CD14-positive monocyte (primary cell): Measurements from ENCODE around the gene DPRX. TPM values are rescaled to one million over a fixed set of nuclear protein-coding genes. Genes with fewer than 3 reads are reported as not detected.

Experiments
- DNase-seq, 3 donors: peaks; one replicate each; pipeline ENCODE4 v3.0.0-alpha.2; 2011 to 2022
- H2AFZ ChIP-seq: 2 replicates; pipeline ENCODE4 v1.6.0; 2012; ENCODE audit warnings: mild to moderate bottlenecking, low read depth, low read length, inconsistent platforms; ENCODE audit not compliant: insufficient read depth, poor library complexity, severe bottlenecking
- H3K27ac ChIP-seq, 2 donors: 1 replicate in 1 of 2; 2 replicates in 1 of 2; pipeline ENCODE4 v1.5.1; 2012 to 2013; ENCODE audit warnings: low read length in 2 of 2, control low read depth in 1 of 2, inconsistent platforms in 1 of 2, low read depth in 1 of 2, mild to moderate bottlenecking in 1 of 2
- H3K27me3 ChIP-seq, 2 donors: one replicate each; pipeline versions ENCODE4 v1.6.0 to v1.6.1; 2011 to 2013; ENCODE audit warnings: low read length in 2 of 2; ENCODE audit not compliant: control insufficient read depth in 2 of 2, insufficient read depth in 2 of 2
- H3K36me3 ChIP-seq, 2 donors: replicated peaks in 1 of 2; 1 replicate in 1 of 2; 2 replicates in 1 of 2; pipeline versions ENCODE4 v1.5.1 to v1.6.1; 2012 to 2013; ENCODE audit warnings: low read length in 2 of 2, control low read depth in 1 of 2, inconsistent platforms in 1 of 2, mild to moderate bottlenecking in 1 of 2; ENCODE audit not compliant: insufficient read depth in 2 of 2, control insufficient read depth in 1 of 2
- H3K4me1 ChIP-seq, 2 donors: 1 replicate in 1 of 2; 2 replicates in 1 of 2; pipeline versions ENCODE4 v1.5.1 to v1.6.1; 2012 to 2013; ENCODE audit warnings: low read length in 2 of 2, control low read depth in 1 of 2, inconsistent platforms in 1 of 2, mild to moderate bottlenecking in 1 of 2, moderate library complexity in 1 of 2; ENCODE audit not compliant: insufficient read depth in 2 of 2, control insufficient read depth in 1 of 2
- H3K4me2 ChIP-seq: replicated peaks from 2 replicates; pipeline ENCODE3; 2012; ENCODE audit warnings: low read length, moderate library complexity, mild to moderate bottlenecking; ENCODE audit not compliant: poor library complexity, severe bottlenecking; ENCODE audit errors: extremely low read depth
- H3K4me3 ChIP-seq, 3 experiments: fragments of 200-600 bp in 1 of 3; sonication (generic) in 1 of 3; replicated peaks in 1 of 3; 1 replicate in 2 of 3; 2 replicates in 1 of 3; pipeline ENCODE4 v1.5.1; 2011 to 2013; ENCODE audit warnings: low read length in 3 of 3, mild to moderate bottlenecking in 3 of 3, control low read depth in 2 of 3, low read depth in 2 of 3, inconsistent platforms in 1 of 3, moderate library complexity in 1 of 3
- H3K79me2 ChIP-seq: 2 replicates; pipeline ENCODE4 v1.6.0; 2012; ENCODE audit warnings: mild to moderate bottlenecking, control low read depth, inconsistent platforms, low read length, moderate library complexity; ENCODE audit not compliant: insufficient read depth
- H3K9ac ChIP-seq: 2 replicates; pipeline ENCODE4 v1.6.0; 2017; ENCODE audit warnings: low read length, mild to moderate bottlenecking; ENCODE audit not compliant: insufficient read depth, poor library complexity, severe bottlenecking
- H3K9me3 ChIP-seq, 2 donors: replicated peaks in 1 of 2; 1 replicate in 1 of 2; 2 replicates in 1 of 2; pipeline versions ENCODE4 v1.5.1 to v1.6.1; 2012 to 2013; ENCODE audit warnings: low read length in 2 of 2, control low read depth in 1 of 2; ENCODE audit not compliant: control insufficient read depth in 1 of 2, insufficient read depth in 1 of 2
- H4K20me1 ChIP-seq: 2 replicates; pipeline ENCODE4 v1.6.0; 2012; ENCODE audit warnings: mild to moderate bottlenecking, low read length, control low read depth, moderate library complexity; ENCODE audit not compliant: insufficient read depth
- H3K27ac Mint-ChIP-seq, 7 donors: one replicate each; pipeline ENCODE4 v1.8.0; 2020; ENCODE audit warnings: mild to moderate bottlenecking in 7 of 7, mixed read lengths in 7 of 7, moderate library complexity in 6 of 7, inconsistent platforms in 2 of 7
- H3K27me3 Mint-ChIP-seq, 3 donors: one replicate each; pipeline ENCODE4 v1.8.0; 2021 to 2022; ENCODE audit warnings: low read depth in 3 of 3, mild to moderate bottlenecking in 3 of 3, mixed read lengths in 3 of 3, moderate library complexity in 3 of 3, inconsistent platforms in 1 of 3
- H3K36me3 Mint-ChIP-seq, 2 donors: one replicate each; pipeline ENCODE4 v1.8.0; 2020; ENCODE audit warnings: mixed read lengths in 2 of 2, inconsistent platforms in 1 of 2, mild to moderate bottlenecking in 1 of 2
- H3K4me1 Mint-ChIP-seq: one replicate; pipeline ENCODE4 v1.8.0; 2020; ENCODE audit warnings: mild to moderate bottlenecking, mixed read lengths
- H3K4me3 Mint-ChIP-seq, 2 donors: one replicate each; pipeline ENCODE4 v1.8.0; 2020; ENCODE audit warnings: mild to moderate bottlenecking in 2 of 2, mixed read lengths in 2 of 2, moderate library complexity in 1 of 2
- H3K9me3 Mint-ChIP-seq, 7 donors: one replicate each; pipeline ENCODE4 v1.8.0; 2020 to 2022; ENCODE audit warnings: mixed read lengths in 7 of 7, mild to moderate bottlenecking in 6 of 7, moderate library complexity in 6 of 7, inconsistent platforms in 2 of 7
- CTCF ChIP-seq: fragments of 200-600 bp; IDR thresholded peaks from one replicate; pipeline ENCODE4 v1.8.0; 2022; ENCODE audit warnings: antibody characterized with exemption, mild to moderate bottlenecking
- WGBS: methylation state at CpG from one replicate; pipeline ENCODE4 v1.1.5; 2013; ENCODE audit warnings: missing lambda C conversion rate; ENCODE audit not compliant: insufficient coverage; 5-methylcytosine and 5-hydroxymethylcytosine counted together
- intact Hi-C, 2 donors: fragments of 100-400 bp; cut with micrococcal nuclease; formaldehyde crosslinking; loops; one replicate each; pipeline versions ENCODE4 v1.15.0 to v1.15.1; 2023
- polyA plus RNA-seq, 3 donors: library from polyadenylated mRNA; depleted of rRNA in 1 of 3; unstranded in 2 of 3; stranded (reverse) in 1 of 3; fragments of 300-500 nt in 2 of 3; fragments of >200 nt in 1 of 3; fragmentation: Illumina TruSeq in 2 of 3; gene quantifications; 1 replicate in 2 of 3; 2 replicates in 1 of 3; pipeline ENCODE4 v1.2.3, GENCODE V29; 2012 to 2021

The DPRX gene
- polyA plus RNA-seq, 3 donors, result not detected

- H3K9me3 Mint-ChIP-seq, result peaks cover 8 to 45% (median 25%) of the 10 kb centered on the region in 7 donors
- WGBS, result 93% methylated on average over 3 of the region's 4 CpGs
Observed at GRCh38 chr19:53657330-53657729, 25.5 kb downstream of the DPRX start.

GRCh38 chr19:53657778-53658177 is 26.0 kb downstream of the DPRX start:
- peaks cover 8 to 41% (median 22%) of the 10 kb centered on the region in 7 donors for H3K9me3 Mint-ChIP-seq
- 95% methylated on average over 6 of the region's 7 CpGs for WGBS
- no peak overlapping the region for H3K27ac Mint-ChIP-seq

More at GRCh38 chr19:53657330-53657729, 25.5 kb downstream of the DPRX start:
- DNase-seq, result no peak
- Mint-ChIP-seq H3K27ac (no peak overlapping the region), H3K27me3 (peaks cover 0 to 2% (median 2%) of the 10 kb centered on the region in 3 donors), H3K4me1 (no peaks in the 10 kb centered on the region), H3K4me3 (no peak overlapping the region), H3K36me3 (no peaks in the 10 kb centered on the region)
- TF ChIP-seq CTCF, result no peak
- H3K9me3 ChIP-seq, result peaks cover 36 to 41% of the 10 kb centered on the region in 2 donors
- H3K27me3 ChIP-seq, result no peaks in the 10 kb centered on the region
- H2AFZ ChIP-seq, result no peak overlapping the region
- H3K4me1 ChIP-seq, result no peaks in the 10 kb centered on the region
- no peak overlapping the region for H3K4me2 ChIP-seq
- no peaks in the 10 kb centered on the region for H3K36me3 ChIP-seq
- H3K27ac ChIP-seq, result no peak overlapping the region
- intact Hi-C loops, result no loop called here
- no peak overlapping the region for H3K9ac ChIP-seq
- no peaks in the 10 kb centered on the region for H3K79me2 ChIP-seq
- no peaks in the 10 kb centered on the region for H4K20me1 ChIP-seq
- H3K4me3 ChIP-seq, result no peak overlapping the region

More at GRCh38 chr19:53657778-53658177, 26.0 kb downstream of the DPRX start:
- Histone ChIP-seq H3K36me3 (no peaks in the 10 kb centered on the region), H3K27me3 (no peaks in the 10 kb centered on the region), H3K27ac (no peak overlapping the region), H3K79me2 (no peaks in the 10 kb centered on the region), H3K4me1 (no peaks in the 10 kb centered on the region), H4K20me1 (no peaks in the 10 kb centered on the region), H2AFZ (no peak overlapping the region), H3K9me3 (peaks cover 31 to 36% of the 10 kb centered on the region in 2 donors), H3K4me3 (no peak overlapping the region), H3K4me2 (no peak overlapping the region), H3K9ac (no peak overlapping the region)
- DNase-seq, result no peak
- Mint-ChIP-seq H3K36me3 (no peaks in the 10 kb centered on the region), H3K4me3 (no peak overlapping the region), H3K27me3 (peaks cover 0 to 4% (median 3%) of the 10 kb centered on the region in 3 donors), H3K4me1 (no peaks in the 10 kb centered on the region)
- intact Hi-C loops, result no loop called here
- no peak for TF ChIP-seq CTCF
